ENCODE data around the gene NCR3LG1.

The NCR3LG1 gene

DNA sequence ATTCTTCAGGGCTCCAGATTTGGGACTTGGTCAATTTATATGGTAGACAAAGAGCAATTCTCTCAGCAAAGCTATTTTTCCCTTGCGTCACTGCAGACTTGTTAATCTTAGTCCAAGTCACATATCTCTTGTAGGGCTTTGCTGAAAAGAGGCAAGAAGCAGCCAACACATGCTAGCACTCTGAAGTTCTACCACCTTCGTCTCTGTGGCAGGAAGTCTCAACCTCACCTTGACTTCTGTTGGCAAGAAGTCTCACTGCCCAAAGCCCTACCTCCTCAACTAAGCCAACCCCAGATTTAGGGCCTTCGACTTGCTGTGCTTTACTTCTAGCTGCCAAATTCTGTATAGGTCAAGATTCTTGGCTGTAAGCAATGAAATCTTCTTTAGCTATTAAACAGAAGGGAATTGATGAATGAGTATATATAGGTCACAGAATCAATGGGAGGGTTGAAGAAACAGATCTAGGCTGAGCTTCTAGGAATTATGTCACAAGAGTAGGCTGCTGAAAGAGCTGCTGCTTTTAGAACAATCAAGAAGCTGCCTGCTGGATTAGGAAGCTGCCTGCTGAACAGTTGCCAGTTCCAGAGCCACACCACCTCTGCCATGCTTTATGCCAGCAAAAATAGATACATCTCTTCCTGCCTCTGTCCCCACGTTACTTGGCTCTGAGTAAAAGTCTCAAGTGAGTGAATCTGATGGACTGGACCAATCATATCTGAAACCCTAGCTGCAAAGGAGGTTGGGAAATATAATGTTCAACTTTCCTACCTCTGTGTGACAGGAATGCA, 17.6 kb upstream of the NCR3LG1 start:
- DNase-seq (ENCODE audit: low read depth) = no peak
- no peak overlapping the region for H3K4me3 ChIP-seq (ENCODE audit: low read length)
- TF ChIP-seq, protein P1, sequence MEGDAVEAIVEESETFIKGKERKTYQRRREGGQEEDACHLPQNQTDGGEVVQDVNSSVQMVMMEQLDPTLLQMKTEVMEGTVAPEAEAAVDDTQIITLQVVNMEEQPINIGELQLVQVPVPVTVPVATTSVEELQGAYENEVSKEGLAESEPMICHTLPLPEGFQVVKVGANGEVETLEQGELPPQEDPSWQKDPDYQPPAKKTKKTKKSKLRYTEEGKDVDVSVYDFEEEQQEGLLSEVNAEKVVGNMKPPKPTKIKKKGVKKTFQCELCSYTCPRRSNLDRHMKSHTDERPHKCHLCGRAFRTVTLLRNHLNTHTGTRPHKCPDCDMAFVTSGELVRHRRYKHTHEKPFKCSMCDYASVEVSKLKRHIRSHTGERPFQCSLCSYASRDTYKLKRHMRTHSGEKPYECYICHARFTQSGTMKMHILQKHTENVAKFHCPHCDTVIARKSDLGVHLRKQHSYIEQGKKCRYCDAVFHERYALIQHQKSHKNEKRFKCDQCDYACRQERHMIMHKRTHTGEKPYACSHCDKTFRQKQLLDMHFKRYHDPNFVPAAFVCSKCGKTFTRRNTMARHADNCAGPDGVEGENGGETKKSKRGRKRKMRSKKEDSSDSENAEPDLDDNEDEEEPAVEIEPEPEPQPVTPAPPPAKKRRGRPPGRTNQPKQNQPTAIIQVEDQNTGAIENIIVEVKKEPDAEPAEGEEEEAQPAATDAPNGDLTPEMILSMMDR (conservative IDR thresholded peaks at IDR 0.05; ENCODE audit: low read depth, low read length) = no peak

DNA sequence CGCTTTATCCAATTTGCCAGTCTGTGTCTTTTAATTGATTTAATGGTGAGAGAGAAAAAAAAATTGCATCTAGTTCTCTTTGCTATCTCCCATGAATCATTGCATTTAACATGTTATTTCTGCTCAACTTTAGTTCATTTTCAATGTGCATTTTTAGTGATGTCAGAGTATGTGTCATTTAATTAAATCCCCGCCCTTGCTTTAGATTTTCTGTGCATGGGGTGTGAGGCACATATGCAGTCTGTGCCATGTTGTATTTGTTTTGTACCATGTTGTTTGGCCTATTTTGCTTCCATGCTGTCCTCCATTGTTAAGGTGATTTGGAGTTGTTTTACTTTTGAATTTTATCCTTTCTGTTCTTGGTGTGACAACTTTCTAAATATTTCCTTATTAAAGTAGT, 8.3 kb upstream of the NCR3LG1 start:
- no peak overlapping the region for H3K4me3 ChIP-seq (ENCODE audit: low read length)
- TF ChIP-seq, protein P1 (conservative IDR thresholded peaks at IDR 0.05; ENCODE audit: low read depth, low read length) = no peak
- no peak for DNase-seq (ENCODE audit: low read depth)

GRCh38 chr11:17343907-17344306, 7.7 kb upstream of the NCR3LG1 start:
- TF ChIP-seq, protein P1 (conservative IDR thresholded peaks at IDR 0.05; ENCODE audit: low read depth, low read length) = no peak
- H3K4me3 ChIP-seq (ENCODE audit: low read length) = no peak overlapping the region
- no peak for DNase-seq (ENCODE audit: low read depth)

- no peak for DNase-seq (ENCODE audit: low read depth)
- TF ChIP-seq, protein P1 (conservative IDR thresholded peaks at IDR 0.05; ENCODE audit: low read depth, low read length) = no peak
- no peak overlapping the region for H3K4me3 ChIP-seq (ENCODE audit: low read length)
Measured at GRCh38 chr11:17347676-17348075, 3.9 kb upstream of the NCR3LG1 start.

GRCh38 chr11:17350455-17351171, 987 bp upstream of the NCR3LG1 start:
- TF ChIP-seq, protein P1 (conservative IDR thresholded peaks at IDR 0.05; ENCODE audit: low read depth, low read length) = no peak
- no peak overlapping the region for H3K4me3 ChIP-seq (ENCODE audit: low read length)
- no peak for DNase-seq (ENCODE audit: low read depth)

DNA sequence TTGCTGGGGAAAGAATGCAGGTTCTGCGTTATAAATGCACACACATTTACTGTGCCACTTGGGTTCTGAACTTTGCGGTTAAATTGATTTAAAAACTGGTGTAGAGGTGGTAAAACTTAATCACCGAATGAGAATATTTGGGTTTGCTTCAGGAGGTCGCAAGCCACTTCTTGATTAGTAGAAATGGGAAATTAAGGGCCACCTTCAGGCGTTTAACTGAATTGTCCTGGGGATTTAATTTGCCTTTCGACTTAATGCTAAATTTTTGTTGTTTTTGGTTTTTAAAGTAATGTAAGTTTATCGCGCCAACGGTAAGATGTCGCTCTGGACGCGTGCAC, 459 bp upstream of the NCR3LG1 start:
- DNase-seq (ENCODE audit: low read depth) = no peak
- peak overlapping the region; percentile 71 for H3K4me3 ChIP-seq (ENCODE audit: low read length)
- TF ChIP-seq, protein P1 (conservative IDR thresholded peaks at IDR 0.05; ENCODE audit: low read depth, low read length) = peak; percentile 28
